Activated CD8-positive, alpha-beta T cell treated with anti-CD3 and anti-CD28 coated beads, Interleukin-2, amount 10 ng/mL, durations not matched to agents 7 days and 5 days (primary cell): ENCODE measurements around the gene EFNB2. TPM values are rescaled to one million over a fixed set of nuclear protein-coding genes. Genes with fewer than 3 reads are reported as not detected.

Experiments
- ATAC-seq: fragments of 150-1000 bp; cut with Tn5 transposase; one replicate; pipeline ENCODE4 v1.10.0; 2021; ENCODE audit warnings: moderate library complexity
- CTCF ChIA-PET: fragments of 350-600 bp; sonication (Branson Sonifier 250); formaldehyde crosslinking; loops from one replicate; lab custom pipeline; 2021; ENCODE audit warnings: antibody characterized with exemption; lab: Charles Lee
- POLR2A ChIA-PET: fragments of 350-600 bp; sonication (Branson Sonifier 250); formaldehyde crosslinking; loops from one replicate; lab custom pipeline; 2021; ENCODE audit warnings: antibody characterized with exemption; lab: Charles Lee
- DNase-seq: peaks from one replicate; pipeline ENCODE4 v3.0.0-alpha.2; 2020
- H3K27ac Mint-ChIP-seq: one replicate; pipeline ENCODE4 v1.8.0; 2021; ENCODE audit warnings: mild to moderate bottlenecking, mixed read lengths
- H3K27me3 Mint-ChIP-seq: one replicate; pipeline ENCODE4 v1.8.0; 2021; ENCODE audit warnings: low read depth, mixed read lengths
- H3K36me3 Mint-ChIP-seq: one replicate; pipeline ENCODE4 v1.8.0; 2021; ENCODE audit warnings: low read depth, mixed read lengths
- H3K4me1 Mint-ChIP-seq: one replicate; pipeline ENCODE4 v1.8.0; 2021; ENCODE audit warnings: low read depth, mixed read lengths
- H3K4me3 Mint-ChIP-seq: one replicate; pipeline ENCODE4 v1.8.0; 2021; ENCODE audit warnings: mild to moderate bottlenecking, mixed read lengths
- H3K9me3 Mint-ChIP-seq: one replicate; pipeline ENCODE4 v1.8.0; 2022; ENCODE audit warnings: mixed read lengths; ENCODE audit not compliant: insufficient read depth
- total RNA-seq, 2 experiments: library from RNA; stranded (reverse); gene quantifications; one replicate each; pipeline ENCODE4 v1.2.3, GENCODE V29; 2021

EFNB2 gene
- total RNA-seq, 2 experiments from 2014 or later, result 0.08 to 0.16 TPM

GRCh38 chr13:106470576-106470975 is 64.9 kb downstream of the EFNB2 start:
- Mint-ChIP-seq H3K4me1 (no peaks in the 10 kb centered on the region), H3K27me3 (peaks cover 3% of the 10 kb centered on the region), H3K4me3 (no peak overlapping the region), H3K9me3 (no peaks in the 10 kb centered on the region), H3K36me3 (no peaks in the 10 kb centered on the region), H3K27ac (no peak overlapping the region)
- POLR2A ChIA-PET, result no interaction called here
- ATAC-seq (no peak), DNase-seq (no peak)
- CTCF ChIA-PET, result no interaction called here

GRCh38 chr13:106468744-106469590 is 66.5 kb downstream of the EFNB2 start:
- H3K4me1 Mint-ChIP-seq, result no peaks in the 10 kb centered on the region
- no peaks in the 10 kb centered on the region for H3K9me3 Mint-ChIP-seq
- CTCF ChIA-PET, result no interaction called here
- no peak overlapping the region for H3K4me3 Mint-ChIP-seq
- peaks cover 3% of the 10 kb centered on the region for H3K27me3 Mint-ChIP-seq
- H3K27ac Mint-ChIP-seq, result no peak overlapping the region
- H3K36me3 Mint-ChIP-seq, result no peaks in the 10 kb centered on the region
- no peak for DNase-seq
- ATAC-seq, result no peak
- POLR2A ChIA-PET, result no interaction called here

GRCh38 chr13:106468207-106468606 is 67.3 kb downstream of the EFNB2 start:
- Mint-ChIP-seq H3K4me1 (no peaks in the 10 kb centered on the region), H3K36me3 (no peaks in the 10 kb centered on the region), H3K9me3 (no peaks in the 10 kb centered on the region), H3K4me3 (no peak overlapping the region), H3K27me3 (peaks cover 3% of the 10 kb centered on the region), H3K27ac (no peak overlapping the region)
- POLR2A ChIA-PET, result no interaction called here
- no peak for ATAC-seq
- DNase-seq, result no peak
- CTCF ChIA-PET, result no interaction called here

- peaks cover 3% of the 10 kb centered on the region for H3K27me3 Mint-ChIP-seq
- no peak overlapping the region for H3K27ac Mint-ChIP-seq
- ChIA-PET CTCF (no interaction called here), POLR2A (no interaction called here)
- DNase-seq, result no peak
- H3K9me3 Mint-ChIP-seq, result no peaks in the 10 kb centered on the region
- H3K4me1 Mint-ChIP-seq, result no peaks in the 10 kb centered on the region
- H3K4me3 Mint-ChIP-seq, result no peak overlapping the region
- ATAC-seq, result no peak
- H3K36me3 Mint-ChIP-seq, result no peaks in the 10 kb centered on the region
Observed at GRCh38 chr13:106467427-106468122, 67.9 kb downstream of the EFNB2 start.

GRCh38 chr13:106466691-106467426 is 68.6 kb downstream of the EFNB2 start:
- ATAC-seq, result no peak
- no peak overlapping the region for H3K27ac Mint-ChIP-seq
- CTCF ChIA-PET, result no interaction called here
- no peaks in the 10 kb centered on the region for H3K9me3 Mint-ChIP-seq
- H3K4me1 Mint-ChIP-seq, result no peaks in the 10 kb centered on the region
- no peak overlapping the region for H3K4me3 Mint-ChIP-seq
- POLR2A ChIA-PET, result no interaction called here
- DNase-seq, result no peak
- no peaks in the 10 kb centered on the region for H3K27me3 Mint-ChIP-seq
- H3K36me3 Mint-ChIP-seq, result no peaks in the 10 kb centered on the region

- Mint-ChIP-seq H3K4me1 (no peaks in the 10 kb centered on the region), H3K36me3 (no peaks in the 10 kb centered on the region), H3K9me3 (no peaks in the 10 kb centered on the region)
Observed at GRCh38 chr13:106464076-106464475, 71.4 kb downstream of the EFNB2 start.

GRCh38 chr13:106462710-106463109 is 72.8 kb downstream of the EFNB2 start:
- H3K36me3 Mint-ChIP-seq, result no peaks in the 10 kb centered on the region
- no peaks in the 10 kb centered on the region for H3K9me3 Mint-ChIP-seq
- no peak for ATAC-seq
- POLR2A ChIA-PET, result no interaction called here
- no peak overlapping the region for H3K27ac Mint-ChIP-seq
- CTCF ChIA-PET, result no interaction called here
- no peaks in the 10 kb centered on the region for H3K4me1 Mint-ChIP-seq
- H3K27me3 Mint-ChIP-seq, result no peaks in the 10 kb centered on the region
- DNase-seq, result no peak
- H3K4me3 Mint-ChIP-seq, result no peak overlapping the region

More at GRCh38 chr13:106464076-106464475, 71.4 kb downstream of the EFNB2 start:
- DNase-seq (no peak), ATAC-seq (no peak)
- H3K27me3 Mint-ChIP-seq, result no peaks in the 10 kb centered on the region
- H3K4me3 Mint-ChIP-seq, result no peak overlapping the region
- CTCF ChIA-PET, result no interaction called here
- POLR2A ChIA-PET, result no interaction called here
- no peak overlapping the region for H3K27ac Mint-ChIP-seq

GRCh38 chr13:106455777-106456176 is 79.7 kb downstream of the EFNB2 start:
- no peak for ATAC-seq
- no peak overlapping the region for H3K4me3 Mint-ChIP-seq
- CTCF ChIA-PET, result no interaction called here

GRCh38 chr13:106455190-106455589 is 80.3 kb downstream of the EFNB2 start:
- CTCF ChIA-PET, result no interaction called here
- no peak overlapping the region for H3K4me3 Mint-ChIP-seq
- ATAC-seq (no peak), DNase-seq (no peak)
- H3K36me3 Mint-ChIP-seq, result no peaks in the 10 kb centered on the region
- POLR2A ChIA-PET, result no interaction called here
- no peaks in the 10 kb centered on the region for H3K9me3 Mint-ChIP-seq
- H3K27me3 Mint-ChIP-seq, result no peaks in the 10 kb centered on the region
- no peaks in the 10 kb centered on the region for H3K4me1 Mint-ChIP-seq
- H3K27ac Mint-ChIP-seq, result no peak overlapping the region

More at GRCh38 chr13:106455777-106456176, 79.7 kb downstream of the EFNB2 start:
- Mint-ChIP-seq H3K27me3 (no peaks in the 10 kb centered on the region), H3K9me3 (no peaks in the 10 kb centered on the region), H3K4me1 (no peaks in the 10 kb centered on the region), H3K36me3 (no peaks in the 10 kb centered on the region), H3K27ac (no peak overlapping the region)
- POLR2A ChIA-PET, result no interaction called here
- no peak for DNase-seq

GRCh38 chr13:106453101-106453500 is 82.4 kb downstream of the EFNB2 start:
- no peak for ATAC-seq
- ChIA-PET CTCF (no interaction called here), POLR2A (no interaction called here)
- DNase-seq, result no peak
- no peak overlapping the region for H3K4me3 Mint-ChIP-seq
- no peaks in the 10 kb centered on the region for H3K27me3 Mint-ChIP-seq
- H3K27ac Mint-ChIP-seq, result no peak overlapping the region
- no peaks in the 10 kb centered on the region for H3K4me1 Mint-ChIP-seq
- no peaks in the 10 kb centered on the region for H3K36me3 Mint-ChIP-seq
- no peaks in the 10 kb centered on the region for H3K9me3 Mint-ChIP-seq

GRCh38 chr13:106450991-106451390 is 84.5 kb downstream of the EFNB2 start:
- CTCF ChIA-PET, result no interaction called here
- DNase-seq, result no peak
- POLR2A ChIA-PET, result no interaction called here
- H3K9me3 Mint-ChIP-seq, result no peaks in the 10 kb centered on the region
- H3K36me3 Mint-ChIP-seq, result no peaks in the 10 kb centered on the region
- H3K27me3 Mint-ChIP-seq, result no peaks in the 10 kb centered on the region
- H3K4me1 Mint-ChIP-seq, result no peaks in the 10 kb centered on the region
- no peak overlapping the region for H3K4me3 Mint-ChIP-seq
- no peak overlapping the region for H3K27ac Mint-ChIP-seq
- no peak for ATAC-seq

- ChIA-PET POLR2A (no interaction called here), CTCF (no interaction called here)
- H3K27ac Mint-ChIP-seq, result no peak overlapping the region
Observed at GRCh38 chr13:106449096-106449495, 86.4 kb downstream of the EFNB2 start.

More at GRCh38 chr13:106449096-106449495, 86.4 kb downstream of the EFNB2 start:
- Mint-ChIP-seq H3K4me1 (no peaks in the 10 kb centered on the region), H3K27me3 (no peaks in the 10 kb centered on the region), H3K36me3 (no peaks in the 10 kb centered on the region), H3K4me3 (no peak overlapping the region), H3K9me3 (no peaks in the 10 kb centered on the region)
- ATAC-seq (no peak), DNase-seq (no peak)
